Epithelial cell of proximal tubule (primary cell): ENCODE results near the gene PGLYRP4. TPM values are rescaled to one million over a fixed set of nuclear protein-coding genes. Genes with fewer than 3 reads are reported as not detected.
"Not testable (repeated sequence)": the region's sequence is repeated elsewhere in the genome, so short reads cannot be mapped to it uniquely, and the experiment has no call there.

ENCODE experiments used
- DNase-seq: peaks from one replicate; pipeline ENCODE4 v3.0.0-alpha.2; 2011; ENCODE audit warnings: low read depth
- H3K4me3 ChIP-seq: 2 replicates; pipeline ENCODE4 v1.5.1; 2011; ENCODE audit warnings: low read depth, mild to moderate bottlenecking, low read length
- total RNA-seq: library from RNA; depleted of rRNA; stranded (reverse); fragments of >200 nt; gene quantifications from 2 replicates; pipeline ENCODE4 v1.2.3, GENCODE V29; 2015
- TF ChIP-seq, protein P1 (sequence below): conservative IDR thresholded peaks from 2 replicates; pipeline ENCODE4 v1.5.1; 2012; ENCODE audit warnings: low read depth, mild to moderate bottlenecking, low read length

Gene PGLYRP4
- total RNA-seq, 1 donor from 2014 or later: not detected

DNA sequence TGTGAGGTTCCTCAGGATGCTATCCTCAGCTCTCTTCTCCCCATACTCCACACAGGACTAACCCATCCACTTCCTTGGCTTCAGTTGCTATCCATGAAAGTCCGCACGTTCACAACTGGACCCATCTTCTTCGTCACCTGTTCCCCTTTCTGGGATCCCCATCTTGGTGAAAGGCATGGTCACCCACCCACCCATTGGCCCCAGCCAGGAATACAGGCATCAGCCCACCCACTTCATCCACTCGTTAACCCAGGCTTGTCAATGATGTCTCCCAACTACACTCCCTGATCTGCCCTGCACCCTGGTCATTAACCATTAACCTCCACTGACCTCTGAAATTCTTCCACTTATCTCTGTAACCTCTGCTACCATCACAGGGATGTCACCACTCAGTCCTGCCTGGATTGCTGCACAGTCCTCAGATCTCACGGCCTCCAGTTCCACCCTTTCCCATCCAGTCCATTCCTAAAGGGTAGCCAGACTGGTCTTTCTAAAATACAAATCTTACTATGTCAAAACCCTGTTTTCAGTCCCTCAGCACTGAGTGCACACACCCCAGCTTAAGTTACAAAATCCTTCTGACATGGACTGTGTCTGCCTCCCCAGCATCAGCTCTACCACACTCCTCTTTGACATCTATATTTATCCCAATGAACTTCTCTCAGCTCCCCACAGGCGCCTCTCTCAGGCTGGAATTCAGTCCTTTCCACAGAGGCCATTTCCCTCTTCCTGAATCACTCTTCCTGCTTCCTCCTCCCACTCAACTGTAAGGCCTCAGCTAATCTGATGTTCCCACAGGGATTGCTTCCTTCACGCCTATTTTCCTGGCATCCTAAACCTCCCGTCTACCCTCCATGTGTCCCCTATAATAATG is 10.4 kb downstream of the PGLYRP4 start:
- H3K4me3 ChIP-seq: no peak overlapping the region
- TF ChIP-seq, protein P1, sequence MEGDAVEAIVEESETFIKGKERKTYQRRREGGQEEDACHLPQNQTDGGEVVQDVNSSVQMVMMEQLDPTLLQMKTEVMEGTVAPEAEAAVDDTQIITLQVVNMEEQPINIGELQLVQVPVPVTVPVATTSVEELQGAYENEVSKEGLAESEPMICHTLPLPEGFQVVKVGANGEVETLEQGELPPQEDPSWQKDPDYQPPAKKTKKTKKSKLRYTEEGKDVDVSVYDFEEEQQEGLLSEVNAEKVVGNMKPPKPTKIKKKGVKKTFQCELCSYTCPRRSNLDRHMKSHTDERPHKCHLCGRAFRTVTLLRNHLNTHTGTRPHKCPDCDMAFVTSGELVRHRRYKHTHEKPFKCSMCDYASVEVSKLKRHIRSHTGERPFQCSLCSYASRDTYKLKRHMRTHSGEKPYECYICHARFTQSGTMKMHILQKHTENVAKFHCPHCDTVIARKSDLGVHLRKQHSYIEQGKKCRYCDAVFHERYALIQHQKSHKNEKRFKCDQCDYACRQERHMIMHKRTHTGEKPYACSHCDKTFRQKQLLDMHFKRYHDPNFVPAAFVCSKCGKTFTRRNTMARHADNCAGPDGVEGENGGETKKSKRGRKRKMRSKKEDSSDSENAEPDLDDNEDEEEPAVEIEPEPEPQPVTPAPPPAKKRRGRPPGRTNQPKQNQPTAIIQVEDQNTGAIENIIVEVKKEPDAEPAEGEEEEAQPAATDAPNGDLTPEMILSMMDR: no peak
- DNase-seq: no peak

DNA sequence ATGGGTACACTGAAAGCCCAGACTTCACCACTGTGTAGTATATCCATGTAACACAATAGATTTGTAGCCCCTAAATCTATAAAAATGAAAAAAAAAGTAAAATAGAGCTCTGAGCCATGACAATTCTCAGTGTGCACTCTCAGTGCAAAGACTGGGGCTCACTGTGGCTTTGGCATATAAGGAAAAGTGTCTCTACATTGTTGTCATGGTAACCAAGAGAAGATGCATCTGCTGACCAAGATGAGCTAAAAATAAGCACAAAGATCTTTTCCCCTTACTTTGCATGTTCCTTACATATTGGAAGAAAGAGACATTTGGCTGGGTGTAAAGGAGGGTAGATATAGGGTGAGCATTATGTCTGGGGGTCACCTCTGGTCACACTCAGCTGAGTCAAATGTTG is 12.0 kb downstream of the PGLYRP4 start:
- no peak for DNase-seq
- TF ChIP-seq, protein P1: no peak
- H3K4me3 ChIP-seq: no peak overlapping the region

DNA sequence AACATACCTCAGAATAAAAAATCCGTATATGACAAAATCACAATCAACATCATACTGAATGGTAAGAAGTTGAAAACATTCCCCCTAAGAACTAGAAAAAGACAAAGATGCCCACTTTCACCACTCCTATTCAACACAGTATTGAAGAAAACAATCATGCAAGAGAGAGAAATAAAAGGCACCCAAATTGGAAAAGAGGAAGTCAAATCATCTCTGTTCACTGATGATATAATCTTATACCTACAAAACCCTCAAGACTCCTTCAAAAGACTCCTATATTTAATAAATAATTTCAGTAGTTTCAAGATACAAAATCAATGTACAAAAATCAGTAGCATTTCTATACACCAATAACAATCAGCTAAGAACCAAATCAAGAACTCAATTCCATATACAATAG is 14.7 kb downstream of the PGLYRP4 start:
- no peak overlapping the region for H3K4me3 ChIP-seq
- DNase-seq: no peak
- TF ChIP-seq, protein P1: no peak

DNA sequence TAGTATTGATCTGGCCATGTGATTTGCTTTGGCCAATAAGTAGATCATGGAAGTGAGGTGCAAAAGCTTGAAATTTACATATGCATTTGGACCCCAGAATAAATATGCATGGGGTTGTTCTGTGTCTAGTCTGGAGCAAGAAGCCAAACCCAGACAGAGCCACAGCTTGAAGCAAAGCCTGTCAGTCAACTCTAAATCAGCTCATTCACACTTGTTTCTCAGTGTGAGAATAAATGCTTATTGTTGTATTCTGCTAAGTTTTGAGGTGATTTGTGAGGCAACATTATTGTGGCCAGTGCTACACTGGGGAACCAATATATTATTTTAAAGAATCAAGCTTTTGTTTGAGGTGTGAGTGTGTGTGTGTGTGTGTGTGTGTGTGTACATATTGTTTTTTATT is 23.7 kb downstream of the PGLYRP4 start:
- TF ChIP-seq, protein P1: no peak
- no peak overlapping the region for H3K4me3 ChIP-seq
- no peak for DNase-seq

DNA sequence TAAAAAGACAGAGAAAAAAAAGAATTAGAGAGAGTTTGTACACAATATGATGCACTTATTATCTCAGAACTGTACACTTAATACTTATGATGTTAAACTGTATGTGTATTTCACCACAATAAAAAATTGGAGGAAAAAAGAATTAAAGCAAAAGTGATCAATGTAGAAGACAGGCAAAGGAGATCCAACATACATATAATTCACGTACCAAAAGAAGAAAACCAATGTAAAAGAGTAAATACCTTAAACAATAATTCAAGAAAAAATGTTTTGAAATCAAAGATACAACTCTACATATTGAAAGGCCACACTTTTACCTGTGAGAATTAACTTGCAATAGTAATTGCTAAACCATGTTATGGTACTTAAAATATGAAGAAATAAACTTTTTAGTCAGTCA is 26.1 kb downstream of the PGLYRP4 start:
- TF ChIP-seq, protein P1: no peak
- H3K4me3 ChIP-seq: no peak overlapping the region

DNA sequence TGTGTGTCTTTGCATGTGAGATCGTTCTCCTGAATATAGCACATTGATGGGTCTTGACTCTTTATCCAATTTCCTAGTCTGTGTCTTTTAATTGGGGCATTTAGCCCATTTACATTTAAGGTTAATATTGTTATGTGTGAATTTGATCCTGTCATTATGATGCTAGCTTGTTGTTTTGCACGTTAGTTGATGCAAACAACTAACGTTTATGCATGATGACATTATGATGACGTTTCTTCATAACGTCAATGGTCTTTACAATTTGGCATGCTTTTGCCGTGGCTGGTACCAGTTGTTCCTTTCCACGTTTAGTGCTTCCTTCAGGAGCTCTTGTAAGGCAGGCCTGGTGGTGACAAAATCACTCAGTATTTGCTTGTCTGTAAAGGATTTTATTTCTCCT is 30.5 kb downstream of the PGLYRP4 start:
- not testable (repeated sequence) for H3K4me3 ChIP-seq, DNase-seq

More for the DNA sequence above, 26.1 kb downstream of the PGLYRP4 start:
- no peak for DNase-seq

DNA sequence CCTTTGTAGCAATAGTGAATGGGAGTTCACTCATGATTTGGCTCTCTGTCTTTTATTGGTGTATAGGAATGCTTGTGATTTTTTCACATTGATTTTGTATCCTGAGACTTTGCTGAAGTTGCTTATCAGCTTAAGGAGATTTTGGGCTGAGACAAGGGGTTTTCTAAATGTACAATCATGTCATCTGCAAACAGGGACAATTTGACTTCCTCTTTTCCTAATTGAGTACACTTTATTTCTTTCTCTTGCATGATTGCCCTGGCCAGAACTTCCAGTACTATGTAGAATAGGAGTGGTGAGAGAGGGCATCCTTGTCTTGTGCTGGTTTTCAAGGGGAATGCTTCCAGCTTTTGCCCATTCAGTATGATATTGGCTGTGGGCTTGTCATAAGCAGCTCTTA is 32.6 kb downstream of the PGLYRP4 start:
- not testable (repeated sequence) for H3K4me3 ChIP-seq, DNase-seq

DNA sequence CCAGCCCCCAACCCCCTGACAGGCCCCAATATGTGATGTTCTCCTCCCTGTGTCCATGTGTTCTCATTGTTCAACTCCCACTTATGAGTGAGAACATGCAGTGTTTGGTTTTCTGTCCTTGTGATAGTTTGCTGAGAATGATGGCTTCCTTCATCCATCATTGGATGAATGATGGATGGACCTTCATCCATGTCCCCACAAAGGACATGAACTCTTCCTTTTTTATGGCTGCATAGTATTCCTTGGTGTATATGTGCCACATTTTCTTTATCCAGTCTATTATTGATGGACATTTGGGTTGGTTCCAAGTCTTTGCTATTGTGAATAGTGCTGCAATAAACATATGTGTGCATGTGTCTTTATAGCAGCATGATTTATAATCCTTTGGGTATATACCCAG is 34.3 kb downstream of the PGLYRP4 start:
- not testable (repeated sequence) for H3K4me3 ChIP-seq, DNase-seq
